ENCODE data around the gene KLK15. TPM values are rescaled to one million over a fixed set of nuclear protein-coding genes. Genes with fewer than 3 reads are reported as not detected.

Gene KLK15
- total RNA-seq, 1 donor from 2014 or later, result not detected

- Mint-ChIP-seq H3K9me3 (ENCODE audit: unreplicated experiment) (peaks cover under 1% of the 10 kb centered on the region), H3K4me3 (ENCODE audit: unreplicated experiment) (no peak overlapping the region), H3K4me1 (ENCODE audit: unreplicated experiment) (peaks cover 9% of the 10 kb centered on the region), H3K27ac (ENCODE audit: unreplicated experiment) (no peak overlapping the region), H3K36me3 (ENCODE audit: unreplicated experiment) (no peaks in the 10 kb centered on the region), H3K27me3 (ENCODE audit: unreplicated experiment) (no peaks in the 10 kb centered on the region)
- no peak for DNase-seq (ENCODE audit: extremely low spot score, unreplicated experiment)
- TF ChIP-seq, protein P1, sequence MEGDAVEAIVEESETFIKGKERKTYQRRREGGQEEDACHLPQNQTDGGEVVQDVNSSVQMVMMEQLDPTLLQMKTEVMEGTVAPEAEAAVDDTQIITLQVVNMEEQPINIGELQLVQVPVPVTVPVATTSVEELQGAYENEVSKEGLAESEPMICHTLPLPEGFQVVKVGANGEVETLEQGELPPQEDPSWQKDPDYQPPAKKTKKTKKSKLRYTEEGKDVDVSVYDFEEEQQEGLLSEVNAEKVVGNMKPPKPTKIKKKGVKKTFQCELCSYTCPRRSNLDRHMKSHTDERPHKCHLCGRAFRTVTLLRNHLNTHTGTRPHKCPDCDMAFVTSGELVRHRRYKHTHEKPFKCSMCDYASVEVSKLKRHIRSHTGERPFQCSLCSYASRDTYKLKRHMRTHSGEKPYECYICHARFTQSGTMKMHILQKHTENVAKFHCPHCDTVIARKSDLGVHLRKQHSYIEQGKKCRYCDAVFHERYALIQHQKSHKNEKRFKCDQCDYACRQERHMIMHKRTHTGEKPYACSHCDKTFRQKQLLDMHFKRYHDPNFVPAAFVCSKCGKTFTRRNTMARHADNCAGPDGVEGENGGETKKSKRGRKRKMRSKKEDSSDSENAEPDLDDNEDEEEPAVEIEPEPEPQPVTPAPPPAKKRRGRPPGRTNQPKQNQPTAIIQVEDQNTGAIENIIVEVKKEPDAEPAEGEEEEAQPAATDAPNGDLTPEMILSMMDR (IDR thresholded peaks at IDR 0.05), result no peak
Observed at GRCh38 chr19:50838239-50838638, 4.9 kb upstream of the KLK15 start.

GRCh38 chr19:50837300-50837699, 3.9 kb upstream of the KLK15 start:
- Mint-ChIP-seq H3K36me3 (ENCODE audit: unreplicated experiment) (no peaks in the 10 kb centered on the region), H3K9me3 (ENCODE audit: unreplicated experiment) (no peaks in the 10 kb centered on the region), H3K4me3 (ENCODE audit: unreplicated experiment) (no peak overlapping the region), H3K27me3 (ENCODE audit: unreplicated experiment) (no peaks in the 10 kb centered on the region), H3K27ac (ENCODE audit: unreplicated experiment) (no peak overlapping the region), H3K4me1 (ENCODE audit: unreplicated experiment) (peaks cover 9% of the 10 kb centered on the region)
- no peak for DNase-seq (ENCODE audit: extremely low spot score, unreplicated experiment)
- TF ChIP-seq, protein P1 (IDR thresholded peaks at IDR 0.05), result no peak

DNA sequence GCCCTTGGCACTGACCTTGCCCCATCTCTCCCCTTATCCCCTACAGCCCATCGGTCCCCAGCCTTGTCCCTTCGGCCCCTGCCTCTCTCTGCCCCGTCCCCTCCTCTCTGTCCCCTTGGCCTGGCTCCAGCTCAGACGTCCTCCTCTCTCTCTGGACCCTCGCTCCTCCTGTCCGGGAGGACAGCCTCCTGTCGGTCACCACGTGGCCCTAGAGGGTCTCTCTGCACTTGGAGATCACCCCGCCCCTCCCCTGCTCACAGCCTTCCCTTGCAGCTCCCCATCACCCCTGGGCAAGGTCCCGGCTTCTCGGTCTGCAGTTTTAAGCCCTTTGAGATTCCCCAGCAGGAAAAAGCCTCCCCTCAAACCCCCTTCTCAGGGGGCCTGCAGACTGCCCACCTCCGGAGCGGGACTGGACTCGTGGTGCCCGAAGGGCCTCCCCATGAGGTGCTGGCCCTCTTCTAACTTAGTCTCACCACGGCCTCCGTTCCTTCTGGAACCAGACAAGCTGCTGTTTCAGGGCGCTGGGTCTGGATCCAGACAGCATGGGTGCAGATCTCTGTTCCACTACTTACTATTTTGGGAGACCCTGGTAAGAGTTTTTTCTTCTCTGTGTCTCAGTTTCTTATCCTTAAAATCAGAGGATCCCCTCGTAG, 3.3 kb upstream of the KLK15 start:
- H3K27me3 Mint-ChIP-seq (ENCODE audit: unreplicated experiment), result no peaks in the 10 kb centered on the region
- no peak overlapping the region for H3K27ac Mint-ChIP-seq (ENCODE audit: unreplicated experiment)
- H3K4me1 Mint-ChIP-seq (ENCODE audit: unreplicated experiment), result peaks cover 9% of the 10 kb centered on the region

DNA sequence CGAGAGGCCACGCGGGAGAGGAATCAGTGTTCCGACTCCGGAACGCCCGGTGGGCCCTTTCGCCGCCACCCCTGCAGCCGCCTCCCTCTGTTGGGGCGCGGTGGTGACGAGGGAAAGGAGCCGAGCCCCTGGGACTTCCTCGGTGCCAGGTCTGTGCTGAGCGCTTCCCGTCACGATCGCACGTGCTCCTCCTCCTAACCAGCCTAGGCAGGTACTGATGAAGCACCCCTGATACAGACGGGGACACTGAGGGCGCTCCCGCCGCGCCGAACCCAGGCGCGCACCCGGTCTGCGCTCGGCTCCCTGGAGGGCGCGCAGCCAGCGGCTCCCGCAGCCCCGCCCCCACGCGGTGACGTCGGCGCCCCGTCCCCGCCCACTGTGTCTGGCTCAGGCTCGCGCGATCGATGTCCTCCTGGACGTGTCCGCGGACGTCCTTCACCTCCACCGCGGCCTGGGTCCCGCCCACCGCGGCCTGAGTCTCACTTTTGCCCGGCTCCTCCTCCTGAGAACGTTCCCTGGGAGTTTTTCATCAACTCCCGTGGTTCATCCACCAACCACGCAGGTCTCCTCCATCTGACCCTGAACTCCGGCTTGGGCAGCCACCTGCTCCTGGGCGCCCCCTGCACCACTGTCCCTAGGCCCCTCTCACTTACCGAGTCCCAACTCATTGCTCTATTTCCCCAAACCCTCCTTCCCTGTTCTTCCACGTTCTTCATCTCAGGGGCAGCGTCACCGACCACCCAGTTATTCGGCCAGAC, 2.6 kb upstream of the KLK15 start:
- Mint-ChIP-seq H3K4me1 (ENCODE audit: unreplicated experiment) (peaks cover 9% of the 10 kb centered on the region), H3K27ac (ENCODE audit: unreplicated experiment) (peak overlapping the region; percentile 13), H3K9me3 (ENCODE audit: unreplicated experiment) (no peaks in the 10 kb centered on the region), H3K27me3 (ENCODE audit: unreplicated experiment) (no peaks in the 10 kb centered on the region), H3K4me3 (ENCODE audit: unreplicated experiment) (peak overlapping the region; percentile 76), H3K36me3 (ENCODE audit: unreplicated experiment) (no peaks in the 10 kb centered on the region)
- TF ChIP-seq, protein P1 (IDR thresholded peaks at IDR 0.05), result no peak
- peak; percentile 90 for DNase-seq (ENCODE audit: extremely low spot score, unreplicated experiment)

More for the DNA sequence above, 3.3 kb upstream of the KLK15 start:
- peak overlapping the region; percentile 76 for H3K4me3 Mint-ChIP-seq (ENCODE audit: unreplicated experiment)
- TF ChIP-seq, protein P1 (IDR thresholded peaks at IDR 0.05), result no peak
- DNase-seq (ENCODE audit: extremely low spot score, unreplicated experiment), result no peak
- no peaks in the 10 kb centered on the region for H3K36me3 Mint-ChIP-seq (ENCODE audit: unreplicated experiment)
- H3K9me3 Mint-ChIP-seq (ENCODE audit: unreplicated experiment), result no peaks in the 10 kb centered on the region

DNA sequence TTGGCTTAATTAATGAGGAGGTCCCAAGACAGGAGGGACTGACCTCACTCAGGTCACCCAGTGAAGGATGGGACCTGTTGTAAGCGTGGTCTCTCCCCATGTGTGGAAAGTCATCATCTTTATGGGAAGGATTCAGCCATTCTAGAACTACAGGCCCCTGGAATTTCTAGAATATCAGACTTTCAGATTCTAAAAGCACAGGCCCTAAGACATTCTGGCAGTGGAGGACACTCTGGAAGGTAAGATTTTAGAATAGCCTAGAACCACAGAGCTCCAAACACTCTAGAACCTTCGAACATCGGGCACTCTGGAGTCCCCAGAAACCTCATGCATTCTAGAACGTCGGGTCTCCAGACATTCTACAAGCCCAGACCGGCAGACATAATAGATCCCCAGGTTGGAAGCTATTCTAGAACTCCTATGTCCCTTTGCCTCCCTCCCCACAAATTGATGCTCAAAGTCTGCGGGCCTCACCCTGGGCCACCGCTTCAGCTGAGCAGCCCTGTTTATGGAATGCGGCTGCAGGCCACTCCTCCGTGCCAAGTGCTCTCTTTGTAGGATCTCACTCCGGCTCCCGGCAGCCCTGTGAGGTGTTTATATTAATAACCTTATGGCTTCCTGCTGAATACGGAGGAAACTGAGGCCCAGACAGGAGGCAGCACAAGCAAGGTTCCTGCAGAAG, 1.9 kb upstream of the KLK15 start:
- TF ChIP-seq, protein P1 (IDR thresholded peaks at IDR 0.05), result no peak
- H3K4me1 Mint-ChIP-seq (ENCODE audit: unreplicated experiment), result peaks cover 9% of the 10 kb centered on the region
- H3K9me3 Mint-ChIP-seq (ENCODE audit: unreplicated experiment), result no peaks in the 10 kb centered on the region
- H3K27ac Mint-ChIP-seq (ENCODE audit: unreplicated experiment), result no peak overlapping the region
- no peaks in the 10 kb centered on the region for H3K27me3 Mint-ChIP-seq (ENCODE audit: unreplicated experiment)
- H3K36me3 Mint-ChIP-seq (ENCODE audit: unreplicated experiment), result no peaks in the 10 kb centered on the region
- H3K4me3 Mint-ChIP-seq (ENCODE audit: unreplicated experiment), result peak overlapping the region; percentile 70
- DNase-seq (ENCODE audit: extremely low spot score, unreplicated experiment), result no peak

Data from osteocyte (in vitro differentiated cells).